Peyer's patch (tissue), 4 donors: ENCODE results near the gene RESF1. TPM values are rescaled to one million over a fixed set of nuclear protein-coding genes. Genes with fewer than 3 reads are reported as not detected.
A peak's percentile ranks its signal among the peaks of the same experiment; 100 is the strongest.

Experiments
- DNase-seq, 3 donors: peaks; one replicate each; pipeline ENCODE4 v3.0.0-alpha.2; 2017 to 2019
- H3K27ac ChIP-seq, 4 donors: fragments of 200-600 bp; sonication (generic); one replicate each; pipeline ENCODE4 v1.5.1; 2016 to 2019
- H3K27me3 ChIP-seq, 2 donors: fragments of 200-600 bp; sonication (generic); one replicate each; pipeline ENCODE4 v1.5.1; 2019
- H3K36me3 ChIP-seq, 3 donors: fragments of 200-600 bp; sonication (generic); one replicate each; pipeline ENCODE4 v1.5.1; 2016 to 2019
- H3K4me1 ChIP-seq, 4 donors: fragments of 200-600 bp; sonication (generic); one replicate each; pipeline ENCODE4 v1.5.1; 2016 to 2019
- H3K4me3 ChIP-seq, 4 donors: fragments of 200-600 bp; sonication (generic); 1 replicate in 3 of 4; 2 replicates in 1 of 4; pipeline ENCODE4 v1.5.1; 2016 to 2019; ENCODE audit warnings: mild to moderate bottlenecking in 1 of 4
- H3K9me3 ChIP-seq, 4 donors: fragments of 200-600 bp; sonication (generic); one replicate each; pipeline ENCODE4 v1.5.1; 2016 to 2019; ENCODE audit warnings: mild to moderate bottlenecking in 1 of 4
- POLR2A ChIP-seq, 2 donors: fragments of 450-650 bp; IDR thresholded peaks; one replicate each; pipeline ENCODE4 v1.5.1; 2017; ENCODE audit warnings: antibody characterized with exemption in 2 of 2, mild to moderate bottlenecking in 2 of 2, moderate library complexity in 2 of 2
- total RNA-seq, 4 donors: library from RNA; depleted of rRNA; stranded (reverse); fragments of >200 nt; gene quantifications; one replicate each; pipeline ENCODE4 v1.1.0, GENCODE V29; 2016
- TF ChIP-seq, protein P1 (sequence below), 6 experiments: fragments of 450-650 bp in 4 of 6; fragments of 200-600 bp in 2 of 6; sonication (generic) in 1 of 6; IDR thresholded peaks; one replicate each; pipeline ENCODE4 v1.5.1; 2017 to 2019; ENCODE audit warnings: antibody characterized with exemption in 6 of 6, mild to moderate bottlenecking in 3 of 6, moderate library complexity in 1 of 6

Gene RESF1
- total RNA-seq, 4 donors from 2014 or later = 91.8 to 287 (median 137) TPM

DNA sequence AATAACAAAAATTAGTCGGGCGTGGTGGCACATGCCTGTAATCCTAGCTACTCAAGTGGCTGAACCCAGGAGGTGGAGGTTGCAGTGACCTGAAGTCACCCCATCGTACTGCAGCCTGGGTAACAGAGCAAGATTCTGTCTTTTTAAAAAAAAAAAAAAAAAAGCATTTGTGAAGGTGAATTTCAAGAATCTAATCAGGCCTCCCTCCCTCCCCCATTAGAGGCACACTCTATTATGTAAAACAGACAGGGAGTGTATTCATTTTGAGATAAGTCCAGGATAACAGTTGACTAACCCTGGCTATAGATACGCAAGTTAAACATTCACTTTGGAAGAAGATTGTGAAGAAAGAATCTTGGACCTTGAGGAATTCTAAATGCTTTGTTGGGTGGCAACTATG, 2.9 kb downstream of the RESF1 start:
- Histone ChIP-seq H3K36me3 (peaks cover 0 to 30% (median 0%) of the 10 kb centered on the region in 3 donors), H3K9me3 (no peaks in the 10 kb centered on the region), H3K4me1 (peaks cover 0 to 51% (median 10%) of the 10 kb centered on the region in 4 donors), H3K27ac (peak overlapping the region in 3 of 4 donors; percentile 91 to 98 (median 92)), H3K4me3 (peak overlapping the region; percentile 68 to 90 (median 77)), H3K27me3 (no peaks in the 10 kb centered on the region)
- no peak for DNase-seq
- TF ChIP-seq, protein P1, sequence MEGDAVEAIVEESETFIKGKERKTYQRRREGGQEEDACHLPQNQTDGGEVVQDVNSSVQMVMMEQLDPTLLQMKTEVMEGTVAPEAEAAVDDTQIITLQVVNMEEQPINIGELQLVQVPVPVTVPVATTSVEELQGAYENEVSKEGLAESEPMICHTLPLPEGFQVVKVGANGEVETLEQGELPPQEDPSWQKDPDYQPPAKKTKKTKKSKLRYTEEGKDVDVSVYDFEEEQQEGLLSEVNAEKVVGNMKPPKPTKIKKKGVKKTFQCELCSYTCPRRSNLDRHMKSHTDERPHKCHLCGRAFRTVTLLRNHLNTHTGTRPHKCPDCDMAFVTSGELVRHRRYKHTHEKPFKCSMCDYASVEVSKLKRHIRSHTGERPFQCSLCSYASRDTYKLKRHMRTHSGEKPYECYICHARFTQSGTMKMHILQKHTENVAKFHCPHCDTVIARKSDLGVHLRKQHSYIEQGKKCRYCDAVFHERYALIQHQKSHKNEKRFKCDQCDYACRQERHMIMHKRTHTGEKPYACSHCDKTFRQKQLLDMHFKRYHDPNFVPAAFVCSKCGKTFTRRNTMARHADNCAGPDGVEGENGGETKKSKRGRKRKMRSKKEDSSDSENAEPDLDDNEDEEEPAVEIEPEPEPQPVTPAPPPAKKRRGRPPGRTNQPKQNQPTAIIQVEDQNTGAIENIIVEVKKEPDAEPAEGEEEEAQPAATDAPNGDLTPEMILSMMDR (IDR thresholded peaks at IDR 0.05) = no peak
- TF ChIP-seq POLR2A (IDR thresholded peaks at IDR 0.05) = no peak

DNA sequence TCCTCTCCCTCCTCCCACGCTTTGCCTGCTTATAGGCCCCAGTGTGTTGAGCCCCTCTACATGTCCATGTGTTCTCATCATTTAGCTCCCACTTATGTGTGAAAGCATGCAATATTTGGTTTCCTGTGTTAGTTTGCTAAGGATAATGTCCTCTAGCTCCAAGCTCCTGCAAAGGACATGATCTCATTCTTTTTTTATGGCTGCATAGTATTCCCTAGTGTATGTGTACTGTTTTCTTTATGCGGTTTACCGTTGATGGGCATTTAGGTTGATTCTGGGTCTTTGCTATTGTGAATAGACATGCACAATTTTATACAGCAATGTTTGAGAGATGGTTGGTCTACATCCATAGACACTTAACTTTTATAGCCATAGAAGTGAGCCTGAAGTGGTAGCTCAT, 5.1 kb downstream of the RESF1 start:
- DNase-seq = no peak
- peaks cover 0 to 34% (median 0%) of the 10 kb centered on the region in 3 donors for H3K36me3 ChIP-seq
- no peak overlapping the region for H3K27ac ChIP-seq
- H3K4me1 ChIP-seq = peaks cover 0 to 44% (median 10%) of the 10 kb centered on the region in 4 donors
- TF ChIP-seq, protein P1 (IDR thresholded peaks at IDR 0.05) = no peak
- TF ChIP-seq POLR2A (IDR thresholded peaks at IDR 0.05) = no peak
- no peaks in the 10 kb centered on the region for H3K9me3 ChIP-seq
- no peaks in the 10 kb centered on the region for H3K27me3 ChIP-seq
- H3K4me3 ChIP-seq = no peak overlapping the region

DNA sequence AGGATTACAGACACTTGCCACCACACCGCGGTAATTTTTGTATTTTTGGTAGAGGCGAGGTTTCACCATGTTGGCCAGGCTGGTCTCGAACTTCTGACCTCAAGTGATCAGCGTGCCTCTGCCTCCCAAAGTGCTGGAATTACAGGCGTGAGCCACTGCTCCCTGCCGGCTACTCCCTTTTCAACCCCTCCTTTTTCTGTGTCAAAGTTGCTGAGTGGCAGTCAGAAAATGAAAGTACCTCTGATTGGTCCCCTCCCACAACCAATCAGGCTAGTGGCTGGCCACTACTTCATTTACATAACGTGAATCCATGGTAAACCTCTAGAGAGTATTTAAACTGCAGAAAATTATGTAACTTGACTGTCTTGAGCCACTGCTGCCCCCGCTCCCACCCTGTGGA, 5.9 kb downstream of the RESF1 start:
- Histone ChIP-seq H3K36me3 (peaks cover 0 to 42% (median 0%) of the 10 kb centered on the region in 3 donors), H3K27ac (peak overlapping the region in 2 of 4 donors; percentile 27 to 58), H3K9me3 (no peaks in the 10 kb centered on the region), H3K4me1 (peaks cover 0 to 44% (median 10%) of the 10 kb centered on the region in 4 donors), H3K4me3 (peak overlapping the region in 2 of 4 donors; percentile 1 to 12), H3K27me3 (no peaks in the 10 kb centered on the region)
- TF ChIP-seq, protein P1 (IDR thresholded peaks at IDR 0.05) = no peak
- TF ChIP-seq POLR2A (IDR thresholded peaks at IDR 0.05) = no peak
- no peak for DNase-seq

DNA sequence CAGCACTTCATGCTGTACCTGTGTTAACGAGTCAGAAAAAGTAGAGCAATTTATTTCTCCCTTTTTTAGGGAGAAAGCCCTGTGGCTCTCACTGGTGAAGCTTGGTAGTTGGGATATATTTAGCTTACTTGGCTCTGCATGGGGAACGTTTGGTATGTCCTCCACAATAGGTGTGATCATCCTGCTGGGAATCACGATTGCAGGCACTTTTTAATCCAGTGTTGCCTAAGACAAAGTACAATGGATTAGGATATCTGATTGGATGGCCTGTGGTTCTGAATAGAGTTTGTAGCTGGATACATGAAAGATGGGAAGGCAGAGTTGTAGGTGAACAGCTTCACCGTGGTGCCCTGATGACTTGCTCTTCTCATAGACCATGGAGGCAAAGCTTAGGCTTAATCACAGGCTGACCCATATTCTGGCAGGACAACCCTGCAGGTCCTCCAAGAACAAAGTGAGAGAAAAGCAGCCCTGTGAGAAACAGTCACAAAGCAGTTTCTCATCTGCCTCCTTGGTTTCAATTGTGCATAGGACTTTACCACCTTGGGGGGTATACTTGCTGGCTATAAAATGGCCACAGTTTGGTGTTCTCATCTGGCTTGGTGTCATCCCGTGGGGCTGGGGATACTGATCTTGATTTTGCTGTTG, 7.5 kb downstream of the RESF1 start:
- Histone ChIP-seq H3K36me3 (peaks cover 0 to 58% (median 1%) of the 10 kb centered on the region in 3 donors), H3K27me3 (no peaks in the 10 kb centered on the region), H3K27ac (peak overlapping the region in 3 of 4 donors; percentile 27 to 58 (median 28)), H3K9me3 (peaks cover 0 to 2% (median 0%) of the 10 kb centered on the region in 4 donors), H3K4me3 (peak overlapping the region in 3 of 4 donors; percentile 10 to 23 (median 21)), H3K4me1 (peaks cover 0 to 38% (median 7%) of the 10 kb centered on the region in 4 donors)
- no peak for DNase-seq
- TF ChIP-seq, protein P1 (IDR thresholded peaks at IDR 0.05) = no peak
- TF ChIP-seq POLR2A (IDR thresholded peaks at IDR 0.05) = no peak

DNA sequence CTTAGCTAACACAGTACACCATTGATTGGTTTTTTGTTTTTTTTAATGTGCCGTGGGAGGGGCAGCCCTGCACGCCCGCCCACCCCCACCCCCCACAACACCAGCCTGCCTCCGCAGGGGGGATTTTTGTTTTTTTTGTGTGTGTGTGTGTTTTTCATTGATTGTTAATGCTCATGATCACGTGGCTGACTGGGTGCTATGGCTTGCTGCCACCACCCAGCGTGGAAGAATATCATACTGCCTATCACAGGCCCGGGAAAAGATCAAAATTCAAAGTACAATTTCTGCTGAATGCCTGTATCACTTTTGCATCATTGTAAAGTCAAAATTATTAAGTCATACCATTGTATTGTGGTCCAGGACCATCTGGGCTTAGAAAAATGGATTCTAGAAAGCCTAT, 8.3 kb downstream of the RESF1 start:
- H3K9me3 ChIP-seq = peaks cover 0 to 6% (median 0%) of the 10 kb centered on the region in 4 donors
- DNase-seq = no peak
- no peaks in the 10 kb centered on the region for H3K27me3 ChIP-seq
- peaks cover 0 to 66% (median 6%) of the 10 kb centered on the region in 3 donors for H3K36me3 ChIP-seq
- peaks cover 0 to 33% (median 7%) of the 10 kb centered on the region in 4 donors for H3K4me1 ChIP-seq
- no peak for TF ChIP-seq POLR2A (IDR thresholded peaks at IDR 0.05)
- TF ChIP-seq, protein P1 (IDR thresholded peaks at IDR 0.05) = no peak
- peak overlapping the region in 2 of 4 donors; percentile 28 to 58 for H3K27ac ChIP-seq
- no peak overlapping the region for H3K4me3 ChIP-seq
